Measurements from ENCODE around the gene IKZF2. TPM values are rescaled to one million over a fixed set of nuclear protein-coding genes. Genes with fewer than 3 reads are reported as not detected.

The IKZF2 gene
- total RNA-seq, 4 donors from 2014 or later, result 14.5 to 33.3 (median 15.7) TPM

DNA sequence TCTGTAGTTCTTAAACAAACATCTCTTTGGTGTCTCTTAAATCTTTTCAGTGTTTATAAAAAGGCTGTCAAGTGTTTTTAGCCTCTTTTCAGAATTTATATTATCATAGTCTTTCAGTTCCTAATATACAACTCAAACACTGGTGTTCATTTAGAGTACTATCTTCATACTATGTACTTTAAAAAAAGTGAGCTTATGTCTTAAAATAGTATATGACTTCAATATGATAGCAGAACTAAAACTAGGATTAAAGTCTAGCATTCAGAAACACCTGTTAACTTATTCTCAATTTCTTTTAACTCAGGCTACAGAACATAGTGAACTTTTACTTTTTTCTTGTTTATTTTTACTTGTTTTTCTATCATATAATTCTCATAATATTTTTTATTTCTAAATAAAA lies 14.7 kb upstream of the IKZF2 start:
- TF ChIP-seq, protein P1, sequence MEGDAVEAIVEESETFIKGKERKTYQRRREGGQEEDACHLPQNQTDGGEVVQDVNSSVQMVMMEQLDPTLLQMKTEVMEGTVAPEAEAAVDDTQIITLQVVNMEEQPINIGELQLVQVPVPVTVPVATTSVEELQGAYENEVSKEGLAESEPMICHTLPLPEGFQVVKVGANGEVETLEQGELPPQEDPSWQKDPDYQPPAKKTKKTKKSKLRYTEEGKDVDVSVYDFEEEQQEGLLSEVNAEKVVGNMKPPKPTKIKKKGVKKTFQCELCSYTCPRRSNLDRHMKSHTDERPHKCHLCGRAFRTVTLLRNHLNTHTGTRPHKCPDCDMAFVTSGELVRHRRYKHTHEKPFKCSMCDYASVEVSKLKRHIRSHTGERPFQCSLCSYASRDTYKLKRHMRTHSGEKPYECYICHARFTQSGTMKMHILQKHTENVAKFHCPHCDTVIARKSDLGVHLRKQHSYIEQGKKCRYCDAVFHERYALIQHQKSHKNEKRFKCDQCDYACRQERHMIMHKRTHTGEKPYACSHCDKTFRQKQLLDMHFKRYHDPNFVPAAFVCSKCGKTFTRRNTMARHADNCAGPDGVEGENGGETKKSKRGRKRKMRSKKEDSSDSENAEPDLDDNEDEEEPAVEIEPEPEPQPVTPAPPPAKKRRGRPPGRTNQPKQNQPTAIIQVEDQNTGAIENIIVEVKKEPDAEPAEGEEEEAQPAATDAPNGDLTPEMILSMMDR (IDR thresholded peaks at IDR 0.05; ENCODE audit: low read depth), result no peak

DNA sequence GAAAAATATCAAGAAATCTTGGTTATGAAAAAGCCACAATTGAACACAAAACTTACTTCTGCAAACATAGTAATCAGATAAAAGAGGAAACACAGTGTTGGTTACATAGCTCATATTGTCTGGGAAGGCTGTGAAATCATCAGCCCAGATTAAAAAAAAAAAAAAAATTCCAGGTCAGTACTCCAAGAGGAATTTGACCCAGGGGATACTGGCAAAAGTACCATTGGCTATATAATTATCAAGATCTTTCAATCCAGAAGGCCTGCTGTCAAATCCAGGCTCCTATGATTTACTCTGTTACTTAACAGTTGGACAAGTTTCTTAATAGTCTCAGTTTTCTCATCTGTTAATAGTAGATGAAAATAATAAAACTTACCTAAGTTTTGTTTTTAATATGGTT lies 12.9 kb upstream of the IKZF2 start:
- TF ChIP-seq, protein P1 (IDR thresholded peaks at IDR 0.05; ENCODE audit: low read depth), result no peak

DNA sequence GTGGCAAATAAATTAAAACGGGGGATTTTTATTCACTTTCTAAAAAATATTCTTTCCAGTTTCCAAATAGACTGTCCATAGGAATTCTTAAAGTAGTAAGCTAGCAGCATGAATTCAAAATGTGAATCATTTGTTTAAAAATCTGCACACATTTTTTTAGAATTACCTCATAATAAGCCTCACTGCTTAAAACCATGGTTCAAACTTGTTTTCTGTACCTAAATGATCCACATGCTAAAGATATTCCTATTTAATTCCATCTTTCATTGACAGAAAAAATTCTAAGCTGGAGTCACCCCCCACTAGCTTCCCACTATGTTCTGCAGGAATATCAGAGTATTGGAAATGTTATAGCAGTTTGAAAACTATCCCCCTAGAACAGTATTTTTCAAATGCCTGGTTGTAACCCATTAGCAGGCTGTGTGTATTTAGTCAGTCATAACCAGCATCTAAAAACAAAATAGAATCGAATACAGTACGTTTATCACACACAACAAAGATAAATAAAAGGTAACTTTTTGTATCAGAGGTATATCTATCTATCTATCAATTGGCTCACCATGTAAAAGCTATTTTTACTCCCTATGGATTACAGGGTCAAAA lies 11.2 kb upstream of the IKZF2 start:
- TF ChIP-seq, protein P1 (IDR thresholded peaks at IDR 0.05; ENCODE audit: low read depth), result no peak

DNA sequence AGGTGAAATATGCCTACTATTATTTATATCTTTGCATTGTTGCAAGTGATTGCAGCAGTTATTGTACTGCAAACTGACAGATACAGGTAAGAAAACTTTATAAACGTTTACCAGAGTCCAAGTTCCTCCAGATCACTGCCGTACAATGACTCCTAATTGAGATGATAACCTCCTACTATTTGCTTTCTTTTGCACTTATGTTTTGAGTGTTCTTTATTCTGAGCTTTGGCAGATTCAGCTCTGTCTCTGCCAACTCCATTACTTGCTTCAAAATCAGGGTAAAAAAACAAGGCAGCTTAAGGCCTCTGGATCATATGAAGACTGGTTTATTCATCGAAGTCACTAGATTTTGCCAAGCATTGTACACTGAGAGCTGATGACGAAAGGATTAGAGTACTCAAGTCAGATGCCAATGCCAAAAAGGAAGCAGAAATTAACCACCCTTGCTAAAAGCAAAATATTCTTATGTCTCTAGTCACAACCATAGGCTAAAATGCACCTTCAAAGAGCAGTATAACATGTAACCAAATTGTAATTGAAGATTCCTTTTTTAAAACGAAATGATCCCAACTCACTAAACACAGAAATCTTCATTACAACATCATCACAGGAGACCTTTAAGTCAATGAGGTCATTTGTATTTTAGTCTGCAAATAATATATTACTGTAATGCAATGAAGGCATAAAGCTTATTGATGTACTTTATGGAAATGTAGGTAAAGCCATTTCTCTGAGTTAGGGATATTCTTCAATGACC lies 10.5 kb upstream of the IKZF2 start:
- TF ChIP-seq, protein P1 (IDR thresholded peaks at IDR 0.05; ENCODE audit: low read depth), result no peak

DNA sequence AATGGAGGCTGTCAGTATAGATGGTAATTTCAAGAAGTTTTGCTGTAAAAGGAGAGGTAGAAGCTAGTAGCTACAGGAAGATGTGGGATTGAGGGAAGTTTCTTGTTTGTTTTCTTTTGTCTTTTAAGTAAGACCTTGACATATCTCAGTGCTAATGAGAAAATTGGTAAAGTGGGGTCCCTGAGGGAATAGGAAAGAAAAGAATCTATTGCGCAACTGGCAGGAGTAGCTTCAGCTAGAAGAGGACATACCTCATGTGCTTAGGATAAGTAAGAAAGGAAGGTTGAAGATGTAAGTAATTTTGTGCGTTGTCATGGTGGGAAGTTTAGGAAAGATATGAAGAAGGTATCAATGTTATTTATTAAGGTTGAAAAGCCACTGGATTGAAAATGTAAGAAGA lies 8.4 kb upstream of the IKZF2 start:
- TF ChIP-seq, protein P1 (IDR thresholded peaks at IDR 0.05; ENCODE audit: low read depth), result no peak

DNA sequence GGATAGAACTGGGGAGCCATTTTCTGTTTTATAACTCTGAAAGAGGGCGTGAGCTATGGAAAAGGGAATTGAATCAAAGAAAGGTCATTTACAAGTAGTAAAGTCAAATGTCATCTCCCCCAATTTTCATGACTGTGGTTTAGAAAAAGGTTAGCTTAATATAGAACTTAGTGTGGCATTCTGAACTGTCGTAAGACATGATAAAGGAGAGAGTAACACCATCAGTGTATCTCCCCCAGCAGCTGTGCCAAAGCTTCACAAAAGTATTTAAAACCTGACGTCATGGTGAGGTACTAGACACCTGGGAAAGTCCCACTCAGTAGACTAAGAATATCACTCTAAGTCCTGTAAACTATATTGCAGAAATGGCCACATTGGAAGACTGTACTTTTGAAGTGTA lies 5.8 kb upstream of the IKZF2 start:
- TF ChIP-seq, protein P1 (IDR thresholded peaks at IDR 0.05; ENCODE audit: low read depth), result no peak

DNA sequence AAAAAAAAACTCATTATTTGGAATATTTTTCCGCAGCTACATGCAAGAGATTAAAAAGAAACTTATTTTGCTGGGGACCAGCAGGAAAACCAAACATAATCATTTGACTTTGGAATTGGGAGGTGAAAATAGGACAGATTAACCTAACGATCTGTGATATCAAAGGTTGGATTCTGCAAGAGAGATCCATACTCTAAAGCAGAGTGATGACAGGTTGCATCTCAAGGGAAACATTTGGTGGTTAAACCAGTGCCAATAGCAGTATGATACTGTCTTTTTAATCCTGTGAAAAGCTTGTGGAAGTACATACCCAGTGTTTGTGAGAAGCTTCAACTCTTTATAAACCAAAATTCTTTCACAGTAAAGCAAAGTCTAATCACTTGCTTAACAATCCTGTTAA lies 5.3 kb upstream of the IKZF2 start:
- TF ChIP-seq, protein P1 (IDR thresholded peaks at IDR 0.05; ENCODE audit: low read depth), result no peak
